Chondrocyte (in vitro differentiated cells): Measurements from ENCODE around the gene ZNF608. TPM values are rescaled to one million over a fixed set of nuclear protein-coding genes. Genes with fewer than 3 reads are reported as not detected.

Source experiments
- DNase-seq: peaks from one replicate; pipeline ENCODE4 v3.0.0; 2021; ENCODE audit warnings: mixed read lengths, low spot score
- H3K27ac Mint-ChIP-seq: one replicate; pipeline ENCODE4 v1.8.0; 2021; ENCODE audit warnings: mild to moderate bottlenecking, moderate library complexity, mixed read lengths; ENCODE audit not compliant: unreplicated experiment
- H3K27me3 Mint-ChIP-seq: 2 replicates; pipeline ENCODE4 v1.8.0; 2021; ENCODE audit warnings: low read depth, mixed read lengths
- H3K36me3 Mint-ChIP-seq: 2 replicates; pipeline ENCODE4 v1.8.0; 2021; ENCODE audit warnings: low read depth, mixed read lengths
- H3K4me1 Mint-ChIP-seq: 2 replicates; pipeline ENCODE4 v1.8.0; 2021; ENCODE audit warnings: low read depth, mild to moderate bottlenecking, mixed read lengths
- H3K4me3 Mint-ChIP-seq: one replicate; pipeline ENCODE4 v1.8.0; 2021; ENCODE audit warnings: mild to moderate bottlenecking, moderate library complexity, mixed read lengths; ENCODE audit not compliant: unreplicated experiment
- H3K9me3 Mint-ChIP-seq: 2 replicates; pipeline ENCODE4 v1.8.0; 2021; ENCODE audit warnings: low read depth, mixed read lengths
- CTCF ChIP-seq: fragments of 200-600 bp; sonication (generic); IDR thresholded peaks from 2 replicates; pipeline ENCODE4 v1.5.0; 2021; ENCODE audit warnings: antibody characterized with exemption, mild to moderate bottlenecking, moderate library complexity
- total RNA-seq: library from RNA; stranded (reverse); gene quantifications from 3 replicates; pipeline ENCODE4 v1.2.1, GENCODE V29; 2021

ZNF608 gene
- total RNA-seq, 1 donor from 2014 or later, result 20.7 TPM

- H3K27me3 Mint-ChIP-seq, result no peaks in the 10 kb centered on the region
- DNase-seq, result no peak
- no peak for TF ChIP-seq CTCF
- H3K4me1 Mint-ChIP-seq, result peaks cover 5% of the 10 kb centered on the region
- no peak overlapping the region for H3K4me3 Mint-ChIP-seq
- H3K36me3 Mint-ChIP-seq, result no peaks in the 10 kb centered on the region
- H3K9me3 Mint-ChIP-seq, result no peaks in the 10 kb centered on the region
- no peak overlapping the region for H3K27ac Mint-ChIP-seq
Observed at GRCh38 chr5:124761010-124761409, 14.6 kb upstream of the ZNF608 start.

GRCh38 chr5:124760608-124761007 is 14.2 kb upstream of the ZNF608 start:
- DNase-seq, result no peak
- H3K27ac Mint-ChIP-seq, result no peak overlapping the region
- H3K4me3 Mint-ChIP-seq, result no peak overlapping the region
- H3K9me3 Mint-ChIP-seq, result no peaks in the 10 kb centered on the region
- H3K27me3 Mint-ChIP-seq, result no peaks in the 10 kb centered on the region
- H3K36me3 Mint-ChIP-seq, result no peaks in the 10 kb centered on the region
- TF ChIP-seq CTCF, result no peak
- H3K4me1 Mint-ChIP-seq, result peaks cover 5% of the 10 kb centered on the region

GRCh38 chr5:124755565-124755964 is 9.1 kb upstream of the ZNF608 start:
- peaks cover 10% of the 10 kb centered on the region for H3K4me1 Mint-ChIP-seq
- no peak for TF ChIP-seq CTCF

GRCh38 chr5:124755041-124755440 is 8.6 kb upstream of the ZNF608 start:
- DNase-seq, result no peak
- H3K27ac Mint-ChIP-seq, result no peak overlapping the region
- no peaks in the 10 kb centered on the region for H3K9me3 Mint-ChIP-seq
- no peak overlapping the region for H3K4me3 Mint-ChIP-seq
- TF ChIP-seq CTCF, result no peak
- H3K4me1 Mint-ChIP-seq, result peaks cover 10% of the 10 kb centered on the region
- no peaks in the 10 kb centered on the region for H3K27me3 Mint-ChIP-seq
- no peaks in the 10 kb centered on the region for H3K36me3 Mint-ChIP-seq

More at GRCh38 chr5:124755565-124755964, 9.1 kb upstream of the ZNF608 start:
- Mint-ChIP-seq H3K27me3 (no peaks in the 10 kb centered on the region), H3K27ac (no peak overlapping the region), H3K4me3 (no peak overlapping the region), H3K9me3 (no peaks in the 10 kb centered on the region), H3K36me3 (no peaks in the 10 kb centered on the region)
- no peak for DNase-seq

- Mint-ChIP-seq H3K36me3 (no peaks in the 10 kb centered on the region), H3K4me3 (no peak overlapping the region), H3K27me3 (no peaks in the 10 kb centered on the region), H3K27ac (no peak overlapping the region), H3K4me1 (peaks cover 14% of the 10 kb centered on the region), H3K9me3 (no peaks in the 10 kb centered on the region)
- no peak for TF ChIP-seq CTCF
- no peak for DNase-seq
Observed at GRCh38 chr5:124754206-124754927, 7.9 kb upstream of the ZNF608 start.
